ENCODE results near the gene FAM174C.

The FAM174C gene

GRCh38 chr19:1266916-1267476 is 8.3 kb upstream of the FAM174C start:
- TF ChIP-seq CTCF (IDR thresholded peaks at IDR 0.05; ENCODE audit: low read length), result peak; percentile 89
- TF ChIP-seq EZH2 (IDR thresholded peaks at IDR 0.05; ENCODE audit: borderline replicate concordance, low read length), result no peak
- peak overlapping the region; percentile 89 for H3K27ac ChIP-seq (ENCODE audit: low read depth, low read length, poor library complexity, severe bottlenecking)
- H3K4me1 ChIP-seq (ENCODE audit: insufficient read depth, low read length, severe bottlenecking), result peaks cover 82% of the 10 kb centered on the region
- H3F3A ChIP-seq (ENCODE audit: insufficient read depth, low read length), result 0 out of 2 replicates have a peak, but pooled peaks cover 5% of the 10 kb centered on the region
- peaks cover 16% of the 10 kb centered on the region for H3K79me2 ChIP-seq (ENCODE audit: insufficient read depth, low read length)
- H3K9me3 ChIP-seq (ENCODE audit: low read length), result no peaks in the 10 kb centered on the region
- H4K20me1 ChIP-seq (ENCODE audit: insufficient read depth, low read length), result no peaks in the 10 kb centered on the region
- peak overlapping the region; percentile 93 for H3K4me3 ChIP-seq (ENCODE audit: low read depth, low read length, poor library complexity, severe bottlenecking)
- H3K36me3 ChIP-seq (ENCODE audit: insufficient read depth, low read length), result peaks cover 24% of the 10 kb centered on the region
- no peaks in the 10 kb centered on the region for H3K27me3 ChIP-seq (ENCODE audit: insufficient read depth, low read length)
- no peaks in the 10 kb centered on the region for H3K9me2 ChIP-seq (ENCODE audit: low read depth, low read length)
- H3K9ac ChIP-seq (ENCODE audit: low read length), result peak overlapping the region; percentile 49; the same call in 1 of the 2 replicates
- no peak overlapping the region for H2AFZ ChIP-seq (ENCODE audit: low read length)
- peak overlapping the region; percentile 64 for H3K4me2 ChIP-seq (ENCODE audit: low read length)

- H3K36me3 ChIP-seq (ENCODE audit: insufficient read depth, low read length), result peaks cover 31% of the 10 kb centered on the region
- peaks cover 16% of the 10 kb centered on the region for H3K79me2 ChIP-seq (ENCODE audit: insufficient read depth, low read length)
- H3K4me1 ChIP-seq (ENCODE audit: insufficient read depth, low read length, severe bottlenecking), result peaks cover 80% of the 10 kb centered on the region
- H3K27me3 ChIP-seq (ENCODE audit: insufficient read depth, low read length), result no peaks in the 10 kb centered on the region
- TF ChIP-seq EZH2 (IDR thresholded peaks at IDR 0.05; ENCODE audit: borderline replicate concordance, low read length) (no peak), CTCF (IDR thresholded peaks at IDR 0.05; ENCODE audit: low read length) (no peak)
- no peaks in the 10 kb centered on the region for H3K9me3 ChIP-seq (ENCODE audit: low read length)
- H3K9ac ChIP-seq (ENCODE audit: low read length), result peak overlapping the region; percentile 7; the same call in 1 of the 2 replicates
- H3K4me2 ChIP-seq (ENCODE audit: low read length), result peak overlapping the region; percentile 64
- no peaks in the 10 kb centered on the region for H4K20me1 ChIP-seq (ENCODE audit: insufficient read depth, low read length)
- H3F3A ChIP-seq (ENCODE audit: insufficient read depth, low read length), result peaks cover 11% of the 10 kb centered on the region; the same call in 1 of the 2 replicates
- peak overlapping the region; percentile 18 for H3K27ac ChIP-seq (ENCODE audit: low read depth, low read length, poor library complexity, severe bottlenecking)
- no peak overlapping the region for H2AFZ ChIP-seq (ENCODE audit: low read length)
- H3K4me3 ChIP-seq (ENCODE audit: low read depth, low read length, poor library complexity, severe bottlenecking), result peak overlapping the region; percentile 93
- no peaks in the 10 kb centered on the region for H3K9me2 ChIP-seq (ENCODE audit: low read depth, low read length)
These were observed 7.7 kb upstream of the FAM174C start for GRCh38 chr19:1267477-1268225.

- no peak; the same call in 1 of the 2 replicates for TF ChIP-seq CTCF (IDR thresholded peaks at IDR 0.05; ENCODE audit: low read length)
- TF ChIP-seq EZH2 (IDR thresholded peaks at IDR 0.05; ENCODE audit: borderline replicate concordance, low read length), result no peak
- Histone ChIP-seq H4K20me1 (ENCODE audit: insufficient read depth, low read length) (no peaks in the 10 kb centered on the region), H3K4me3 (ENCODE audit: low read depth, low read length, poor library complexity, severe bottlenecking) (peak overlapping the region; percentile 93), H3K79me2 (ENCODE audit: insufficient read depth, low read length) (peaks cover 16% of the 10 kb centered on the region), H3F3A (ENCODE audit: insufficient read depth, low read length) (peaks cover 16% of the 10 kb centered on the region), H3K9ac (ENCODE audit: low read length) (peak overlapping the region; percentile 14; the same call in 1 of the 2 replicates), H3K4me2 (ENCODE audit: low read length) (peak overlapping the region; percentile 64), H3K27ac (ENCODE audit: low read depth, low read length, poor library complexity, severe bottlenecking) (peak overlapping the region; percentile 18), H3K4me1 (ENCODE audit: insufficient read depth, low read length, severe bottlenecking) (peaks cover 78% of the 10 kb centered on the region), H3K27me3 (ENCODE audit: insufficient read depth, low read length) (no peaks in the 10 kb centered on the region), H3K9me2 (ENCODE audit: low read depth, low read length) (no peaks in the 10 kb centered on the region), H3K36me3 (ENCODE audit: insufficient read depth, low read length) (peaks cover 39% of the 10 kb centered on the region), H3K9me3 (ENCODE audit: low read length) (no peaks in the 10 kb centered on the region), H2AFZ (ENCODE audit: low read length) (no peak overlapping the region)
These were observed 6.9 kb upstream of the FAM174C start for GRCh38 chr19:1268226-1269064.

Measured in OCI-LY1 (cell line).